K562 (cell line): ENCODE measurements around the gene ZNF513. TPM values are rescaled to one million over a fixed set of nuclear protein-coding genes. Genes with fewer than 3 reads are reported as not detected.

Source experiments
- BCL6 ChIP-seq: fragments of 250-450 bp; sonication (Bioruptor Pico); IDR thresholded peaks from 2 replicates; pipeline ENCODE4 v1.4.0; 2020
- BMI1 ChIP-seq: fragments of 150-350 bp; IDR thresholded peaks from 2 replicates; pipeline ENCODE4 v1.6.1; 2014; ENCODE audit warnings: low read length
- BRD9 ChIP-seq: fragments of 450-650 bp; IDR thresholded peaks from 2 replicates; pipeline ENCODE4 v1.6.1; 2018; ENCODE audit warnings: low read depth; ENCODE audit not compliant: partially characterized antibody
- BRF1 ChIP-seq: IDR thresholded peaks from 3 replicates; pipeline ENCODE4 v1.6.1; 2011; ENCODE audit warnings: borderline replicate concordance, mild to moderate bottlenecking; ENCODE audit not compliant: insufficient read length; ENCODE audit errors: extremely low read depth
- C11orf30 ChIP-seq: fragments of 450-650 bp; IDR thresholded peaks from 2 replicates; pipeline ENCODE4 v1.6.1; 2016; ENCODE audit warnings: low read depth, mild to moderate bottlenecking
- CBFA2T3 ChIP-seq: fragments of 450-650 bp; IDR thresholded peaks from 2 replicates; pipeline ENCODE4 v1.6.1; 2017
- CREB3 ChIP-seq: fragments of 450-650 bp; conservative IDR thresholded peaks from 2 replicates; pipeline ENCODE4 v1.6.1; 2016; ENCODE audit warnings: missing genetic modification characterization, low read depth, mild to moderate bottlenecking, missing compliant biosample characterization, moderate library complexity
- GTF2B ChIP-seq: IDR thresholded peaks from 2 replicates; pipeline ENCODE4 v1.6.1; 2011; ENCODE audit not compliant: insufficient read length; ENCODE audit errors: extremely low read depth
- HBP1 ChIP-seq: fragments of 450-650 bp; formaldehyde crosslinking; IDR thresholded peaks from 2 replicates; pipeline ENCODE4 v1.4.0; 2022; ENCODE audit warnings: missing genetic modification characterization
- HDAC6 ChIP-seq: IDR thresholded peaks from 2 replicates; pipeline ENCODE4 v1.6.1; 2012; ENCODE audit warnings: low read depth, mild to moderate bottlenecking, control low read depth, inconsistent platforms, low read length, moderate library complexity
- MIER1 ChIP-seq: fragments of 450-650 bp; IDR thresholded peaks from 2 replicates; pipeline ENCODE4 v1.6.1; 2016; ENCODE audit warnings: antibody characterized with exemption, mild to moderate bottlenecking, low read depth
- MITF ChIP-seq: IDR thresholded peaks from 2 replicates; pipeline ENCODE4 v1.6.1; 2014; ENCODE audit warnings: antibody characterized with exemption
- MYC ChIP-seq, 2 experiments: fragments of 250-450 bp in 1 of 2; sonication (Bioruptor Pico) in 1 of 2; IDR thresholded peaks; 2 replicates each; pipeline versions ENCODE4 v1.5.1 to v1.6.1; 2012 to 2021; ENCODE audit warnings: low read depth in 2 of 2, borderline replicate concordance in 1 of 2, improper control_type of control experiment in 1 of 2, low read length in 1 of 2, mild to moderate bottlenecking in 1 of 2, moderate library complexity in 1 of 2
- PHF8 ChIP-seq: fragments of 200-600 bp; sonication (generic); IDR thresholded peaks from 2 replicates; pipeline ENCODE4 v1.6.1; 2012; ENCODE audit warnings: mixed run types, mild to moderate bottlenecking, inconsistent platforms, low read length, moderate library complexity, borderline replicate concordance
- POLR3A ChIP-seq: IDR thresholded peaks from 2 replicates; pipeline ENCODE4 v1.6.1; 2011; ENCODE audit warnings: borderline replicate concordance, mild to moderate bottlenecking, moderate library complexity; ENCODE audit not compliant: insufficient read length, insufficient read depth; ENCODE audit errors: extremely low read depth
- STAT5A ChIP-seq: IDR thresholded peaks from 2 replicates; pipeline ENCODE4 v1.6.1; 2012; ENCODE audit warnings: low read length, inconsistent platforms, borderline replicate concordance
- YY1 ChIP-seq, 3 experiments: IDR thresholded peaks; 2 replicates each; pipeline ENCODE4 v1.6.1; 2011; ENCODE audit warnings: low read length in 2 of 3, mild to moderate bottlenecking in 2 of 3, moderate library complexity in 2 of 3, borderline replicate concordance in 1 of 3, control low read depth in 1 of 3, low read depth in 1 of 3; ENCODE audit not compliant: insufficient read depth in 3 of 3, insufficient replicate concordance in 2 of 3, control insufficient read depth in 1 of 3, insufficient read length in 1 of 3; ENCODE audit errors: extremely low read depth in 1 of 3
- ZNF668 ChIP-seq: fragments of 250-450 bp; sonication (Bioruptor Pico); IDR thresholded peaks from 2 replicates; pipeline ENCODE4 v1.8.0; 2022; ENCODE audit warnings: mild to moderate bottlenecking, inconsistent platforms
- ZNF740 ChIP-seq, 3 experiments: fragments of 200-800 bp in 1 of 3; sonication (Bioruptor generic) in 1 of 3; sonication (generic) in 1 of 3; formaldehyde crosslinking in 1 of 3; IDR thresholded peaks; 2 replicates each; pipeline versions ENCODE4 v1.6.1 to v1.8.0; 2016 to 2022; ENCODE audit warnings: mild to moderate bottlenecking in 2 of 3, missing compliant biosample characterization in 2 of 3, missing genetic modification characterization in 2 of 3, missing genetic modification reagents in 1 of 3
- ZNF766 ChIP-seq: fragments of 200-800 bp; sonication (Bioruptor generic); conservative IDR thresholded peaks from 2 replicates; pipeline ENCODE4 v1.6.1; 2016; ENCODE audit warnings: missing genetic modification characterization, missing compliant biosample characterization
- polyA plus RNA-seq, 8 experiments: library from polyadenylated mRNA; depleted of rRNA in 4 of 8; stranded (reverse) in 5 of 8; unstranded in 3 of 8; fragments of >200 nt; fragmentation: Nextera tagmentation in 2 of 8; fragmentation: Illumina TruSeq in 1 of 8; extraction: Ambion mirVana in 2 of 8; extraction: Trizol in 1 of 8; gene quantifications; 2 replicates each; pipeline versions ENCODE4 v1.2.1 to v1.2.3, GENCODE V29; 2011 to 2014; ENCODE audit warnings: inconsistent platforms in 1 of 8, missing spikeins in 1 of 8
- total RNA-seq, 7 experiments: library from RNA; depleted of rRNA in 6 of 7; stranded (reverse); fragments of >200 nt in 6 of 7; fragmentation: Illumina TruSeq in 2 of 7; extraction: Trizol in 2 of 7; gene quantifications; 2 replicates each; pipeline versions ENCODE4 v1.2.1 to v1.2.3, GENCODE V29; 2011 to 2021; ENCODE audit warnings: low replicate concordance in 1 of 7

ZNF513 gene
- total and polyA plus RNA-seq, 9 of the 15 experiments (the other 6 are each of a cell fraction or from before 2014, with no cell fraction given): 0.04 to 13.6 (median 4.4) TPM

- TF ChIP-seq MITF: no peak
- TF ChIP-seq MIER1: no peak
- TF ChIP-seq ZNF766 (CRISPR knock-in tag): peak; percentile 56; the same call in 1 of the 2 replicates
- TF ChIP-seq CREB3 (tag): 0 out of 2 replicates have a peak, but pooled peaks have one; percentile 49
- TF ChIP-seq POLR3A: no peak
- TF ChIP-seq PHF8: no peak
- TF ChIP-seq CBFA2T3: no peak; the same call in 1 of the 2 replicates
- no peak for TF ChIP-seq HDAC6
- TF ChIP-seq BMI1: no peak
- TF ChIP-seq BRD9: no peak
- TF ChIP-seq BCL6 (CRISPR knock-in tag): no peak
- TF ChIP-seq HBP1 (CRISPR knock-in tag): no peak
- no peak for TF ChIP-seq ZNF740 (CRISPR knock-in tag; IDR thresholded peaks at IDR 0.05)
- no peak for TF ChIP-seq ZNF740 (tag; IDR thresholded peaks at IDR 0.05)
- no peak for TF ChIP-seq ZNF668 (CRISPR knock-in tag)
- TF ChIP-seq BRF1: no peak
- 0 out of 2 replicates have a peak, but pooled peaks have one; percentile 14 for TF ChIP-seq MYC (IDR thresholded peaks at IDR 0.05; ENCODE audit: low read depth, low read length)
- TF ChIP-seq MYC (CRISPR knock-in tag; IDR thresholded peaks at IDR 0.05; ENCODE audit: borderline replicate concordance, low read depth): no peak
- TF ChIP-seq YY1 (IDR thresholded peaks at IDR 0.05; ENCODE audit: borderline replicate concordance in 1 of 3, control insufficient read depth in 1 of 3, extremely low read depth in 1 of 3, insufficient read depth in 3 of 3, insufficient read length in 1 of 3, insufficient replicate concordance in 2 of 3, low read depth in 1 of 3, low read length in 2 of 3): no peak
- TF ChIP-seq C11orf30: peak; percentile 80
- TF ChIP-seq GTF2B: no peak
- no peak for TF ChIP-seq STAT5A
Measured at GRCh38 chr2:27353762-27354596, 26.6 kb downstream of the ZNF513 start (continued).
